DND-41 (cell line): Measurements from ENCODE around the gene TCF7L1.

Experiments used
- ATAC-seq: fragments of 200-7000 bp; cut with Tn5 transposase; 3 replicates; pipeline ENCODE4 v1.9.1; 2021; ENCODE audit warnings: low read depth; ENCODE audit not compliant: insufficient read depth
- DNase-seq: peaks from one replicate; pipeline ENCODE4 v3.0.0-alpha.2; 2020
- H2AFZ ChIP-seq: 2 replicates; pipeline ENCODE4 v1.6.0; 2012; ENCODE audit warnings: low read depth, low read length
- H3K27ac ChIP-seq: 2 replicates; pipeline ENCODE4 v1.5.1; 2012; ENCODE audit warnings: low read length, inconsistent platforms
- H3K27me3 ChIP-seq: fragments of 200-600 bp; sonication (generic); 2 replicates; pipeline ENCODE4 v1.6.0; 2012; ENCODE audit warnings: low read length, mild to moderate bottlenecking, inconsistent platforms; ENCODE audit not compliant: insufficient read depth, poor library complexity
- H3K36me3 ChIP-seq: 2 replicates; pipeline ENCODE4 v1.5.1; 2012; ENCODE audit warnings: low read length, inconsistent platforms; ENCODE audit not compliant: insufficient read depth
- H3K4me1 ChIP-seq: 2 replicates; pipeline ENCODE4 v1.5.1; 2012; ENCODE audit warnings: mild to moderate bottlenecking, low read length; ENCODE audit not compliant: insufficient read depth
- H3K4me2 ChIP-seq: 2 replicates; pipeline ENCODE4 v1.6.0; 2012; ENCODE audit warnings: mild to moderate bottlenecking, moderate library complexity, low read length, inconsistent platforms; ENCODE audit not compliant: insufficient read depth
- H3K4me3 ChIP-seq, 2 experiments: fragments of 200-600 bp in 1 of 2; shearing (Covaris generic) in 1 of 2; 2 replicates each; pipeline ENCODE4 v1.5.1; 2012 to 2016; ENCODE audit warnings: inconsistent platforms in 2 of 2, low read length in 2 of 2, mild to moderate bottlenecking in 2 of 2, low read depth in 1 of 2, moderate library complexity in 1 of 2
- H3K79me2 ChIP-seq: 2 replicates; pipeline ENCODE4 v1.6.0; 2012; ENCODE audit warnings: low read length, inconsistent platforms; ENCODE audit not compliant: insufficient read depth
- H3K9ac ChIP-seq: 2 replicates; pipeline ENCODE4 v1.6.0; 2012; ENCODE audit warnings: low read depth, mild to moderate bottlenecking, inconsistent platforms, low read length, moderate library complexity
- H3K9me3 ChIP-seq: 2 replicates; pipeline ENCODE4 v1.5.1; 2012; ENCODE audit warnings: low read length, moderate library complexity, mild to moderate bottlenecking, inconsistent platforms; ENCODE audit not compliant: insufficient read depth, severe bottlenecking
- H4K20me1 ChIP-seq: 2 replicates; pipeline ENCODE4 v1.6.0; 2012; ENCODE audit warnings: low read length; ENCODE audit not compliant: insufficient read depth
- EZH2 ChIP-seq: IDR thresholded peaks from 3 replicates; pipeline ENCODE4 v1.6.1; 2012; ENCODE audit warnings: borderline replicate concordance, low read depth, mild to moderate bottlenecking, moderate library complexity, low read length, inconsistent platforms; ENCODE audit not compliant: severe bottlenecking
- TF ChIP-seq, protein P1 (sequence below): IDR thresholded peaks from 2 replicates; pipeline ENCODE4 v1.5.1; 2012; ENCODE audit warnings: borderline replicate concordance, low read length, moderate library complexity, mild to moderate bottlenecking; ENCODE audit not compliant: poor library complexity, severe bottlenecking; ENCODE audit errors: extremely low read depth

TCF7L1 gene

DNA sequence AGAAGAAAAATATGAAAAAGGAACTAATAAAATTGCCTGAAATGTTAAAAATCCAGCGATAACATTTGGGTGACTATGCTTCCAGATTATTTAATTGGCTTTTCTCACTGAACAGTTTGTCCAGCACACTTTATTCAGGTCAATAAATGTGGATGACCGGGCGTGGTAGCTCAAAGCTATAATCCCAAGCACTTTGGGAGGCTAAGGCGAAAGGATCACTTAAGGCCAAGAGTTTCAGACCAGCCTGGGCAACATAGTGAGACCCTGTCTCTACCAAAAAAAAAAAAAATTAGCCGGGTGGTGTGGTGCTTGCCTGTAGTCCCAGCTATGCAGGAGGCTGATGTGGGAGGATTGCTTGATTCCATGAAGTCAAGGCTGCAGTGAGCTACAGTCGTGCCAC is 139.2 kb downstream of the TCF7L1 start:
- H3K36me3 ChIP-seq = no peaks in the 10 kb centered on the region
- no peak for ATAC-seq
- no peak overlapping the region for H3K4me2 ChIP-seq
- TF ChIP-seq, protein P1, sequence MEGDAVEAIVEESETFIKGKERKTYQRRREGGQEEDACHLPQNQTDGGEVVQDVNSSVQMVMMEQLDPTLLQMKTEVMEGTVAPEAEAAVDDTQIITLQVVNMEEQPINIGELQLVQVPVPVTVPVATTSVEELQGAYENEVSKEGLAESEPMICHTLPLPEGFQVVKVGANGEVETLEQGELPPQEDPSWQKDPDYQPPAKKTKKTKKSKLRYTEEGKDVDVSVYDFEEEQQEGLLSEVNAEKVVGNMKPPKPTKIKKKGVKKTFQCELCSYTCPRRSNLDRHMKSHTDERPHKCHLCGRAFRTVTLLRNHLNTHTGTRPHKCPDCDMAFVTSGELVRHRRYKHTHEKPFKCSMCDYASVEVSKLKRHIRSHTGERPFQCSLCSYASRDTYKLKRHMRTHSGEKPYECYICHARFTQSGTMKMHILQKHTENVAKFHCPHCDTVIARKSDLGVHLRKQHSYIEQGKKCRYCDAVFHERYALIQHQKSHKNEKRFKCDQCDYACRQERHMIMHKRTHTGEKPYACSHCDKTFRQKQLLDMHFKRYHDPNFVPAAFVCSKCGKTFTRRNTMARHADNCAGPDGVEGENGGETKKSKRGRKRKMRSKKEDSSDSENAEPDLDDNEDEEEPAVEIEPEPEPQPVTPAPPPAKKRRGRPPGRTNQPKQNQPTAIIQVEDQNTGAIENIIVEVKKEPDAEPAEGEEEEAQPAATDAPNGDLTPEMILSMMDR = no peak
- no peak for TF ChIP-seq EZH2
- H3K27me3 ChIP-seq = peaks cover 36% of the 10 kb centered on the region
- H4K20me1 ChIP-seq = no peaks in the 10 kb centered on the region
- no peaks in the 10 kb centered on the region for H3K4me1 ChIP-seq
- H3K9ac ChIP-seq = no peak overlapping the region
- no peak for DNase-seq
- no peak overlapping the region for H3K27ac ChIP-seq
- H3K9me3 ChIP-seq = no peaks in the 10 kb centered on the region
- no peaks in the 10 kb centered on the region for H3K79me2 ChIP-seq
- no peak overlapping the region for H3K4me3 ChIP-seq
- no peak overlapping the region for H2AFZ ChIP-seq

DNA sequence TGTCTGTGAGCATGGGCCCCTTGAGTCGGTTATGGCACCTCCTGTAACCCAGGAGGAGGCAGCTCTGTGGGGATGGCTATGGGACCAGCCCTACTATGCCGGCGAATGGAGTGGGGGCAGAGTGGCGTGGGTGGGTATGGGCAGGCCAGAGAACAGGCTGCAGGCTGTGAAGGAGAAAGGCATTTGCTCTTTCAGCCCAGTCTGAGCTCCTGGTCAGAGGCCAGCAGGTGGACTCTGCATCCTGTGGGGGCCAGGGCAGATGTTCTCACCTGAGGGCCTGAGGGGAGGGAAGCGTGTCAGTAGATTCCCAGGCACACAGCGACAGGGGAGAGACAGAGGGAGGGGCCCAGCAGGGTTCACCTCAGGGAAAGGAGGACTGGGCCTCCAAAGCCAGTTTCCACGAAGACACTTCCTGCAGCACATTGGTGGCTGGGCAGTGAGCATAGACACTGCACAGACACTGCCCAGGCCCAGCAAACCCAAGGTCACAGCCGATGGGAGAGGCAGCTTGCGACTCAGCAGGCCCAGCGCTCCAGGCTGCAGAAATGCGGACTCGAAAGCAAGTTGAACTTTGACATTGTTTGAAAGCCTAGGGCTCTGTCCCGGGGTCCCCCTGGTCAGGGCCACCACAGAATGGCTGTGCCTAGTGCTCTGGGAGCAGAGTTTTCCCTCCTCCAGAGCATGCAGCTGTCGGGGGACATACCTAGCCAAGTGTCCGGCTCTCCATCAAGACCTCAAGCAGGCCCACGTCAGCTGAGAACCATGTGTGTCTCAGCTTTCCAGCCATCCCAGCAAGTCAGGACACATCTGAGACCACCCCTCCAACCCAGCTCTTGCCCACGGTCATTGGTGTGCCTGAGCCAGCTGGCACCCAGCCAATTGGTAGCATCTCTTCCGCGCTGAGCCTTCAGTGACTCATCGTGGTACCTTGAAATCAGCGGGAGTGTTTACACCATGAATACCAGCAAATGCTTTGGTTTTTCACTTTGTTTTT is 140.8 kb downstream of the TCF7L1 start:
- Histone ChIP-seq H3K4me3 (no peak overlapping the region), H4K20me1 (no peaks in the 10 kb centered on the region), H3K9me3 (no peaks in the 10 kb centered on the region), H3K27ac (no peak overlapping the region), H3K4me1 (no peaks in the 10 kb centered on the region), H3K36me3 (no peaks in the 10 kb centered on the region), H3K4me2 (no peak overlapping the region), H3K9ac (no peak overlapping the region), H2AFZ (no peak overlapping the region), H3K27me3 (peaks cover 39% of the 10 kb centered on the region), H3K79me2 (no peaks in the 10 kb centered on the region)
- ATAC-seq = no peak
- TF ChIP-seq, protein P1 = no peak
- TF ChIP-seq EZH2 = no peak
- no peak for DNase-seq

DNA sequence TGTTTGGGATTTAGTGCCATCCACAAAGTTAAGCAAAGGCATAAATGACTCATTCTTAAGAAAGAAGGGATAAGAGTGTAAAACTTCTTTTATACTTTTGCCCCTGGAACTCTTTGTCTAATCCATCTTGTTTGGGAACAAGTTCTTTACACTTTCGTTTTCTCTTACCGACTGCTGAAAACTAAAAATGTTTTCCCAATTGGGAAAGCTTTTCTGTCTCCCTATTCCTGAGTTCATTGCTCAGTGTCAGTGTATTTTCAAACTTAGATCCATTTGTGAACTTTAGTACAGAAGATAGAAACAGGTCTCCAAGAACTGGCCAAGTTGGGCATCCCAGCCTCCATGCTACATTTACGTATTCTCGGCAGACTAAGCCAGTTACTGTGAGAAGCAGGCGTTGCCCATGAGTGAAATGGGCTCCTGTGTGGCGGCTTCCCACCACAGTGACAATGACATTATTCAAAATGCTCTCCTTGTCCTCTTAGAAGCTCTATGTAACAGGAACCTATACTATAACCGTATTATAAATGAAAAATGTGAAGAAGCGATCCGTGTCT is 142.9 kb downstream of the TCF7L1 start:
- Histone ChIP-seq H3K9ac (no peak overlapping the region), H3K4me1 (no peaks in the 10 kb centered on the region), H3K27ac (no peak overlapping the region), H2AFZ (no peak overlapping the region), H4K20me1 (no peaks in the 10 kb centered on the region), H3K9me3 (no peaks in the 10 kb centered on the region), H3K27me3 (peaks cover 47% of the 10 kb centered on the region), H3K36me3 (no peaks in the 10 kb centered on the region), H3K4me2 (no peak overlapping the region), H3K79me2 (no peaks in the 10 kb centered on the region), H3K4me3 (no peak overlapping the region)
- no peak for DNase-seq
- no peak for TF ChIP-seq EZH2
- ATAC-seq = no peak

DNA sequence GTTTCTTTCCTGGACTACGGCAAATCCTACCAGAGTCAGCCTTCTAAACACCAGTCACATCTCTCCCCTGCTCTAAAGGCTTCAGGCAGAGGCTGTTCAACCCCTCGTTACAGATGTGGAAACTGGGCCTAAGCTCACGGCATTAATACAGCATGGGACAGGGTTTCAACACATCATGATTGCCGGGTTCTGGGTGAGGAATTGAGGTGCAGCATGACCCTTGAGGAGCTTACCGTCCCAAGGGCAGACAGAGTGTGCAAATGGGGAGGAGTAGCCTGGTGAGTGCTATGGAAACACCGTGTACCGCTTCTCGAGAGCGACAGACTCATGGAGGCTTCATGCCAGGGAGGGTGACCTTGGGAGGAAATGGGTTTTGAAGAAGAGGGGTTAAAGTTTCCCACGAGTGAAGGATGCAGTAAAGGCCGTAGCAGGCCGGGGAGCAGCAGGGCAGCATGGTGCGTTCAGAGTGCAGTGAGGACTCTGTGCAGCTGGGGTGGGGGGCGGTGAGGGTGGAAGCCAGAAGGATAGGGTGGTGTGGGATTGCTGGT is 143.5 kb downstream of the TCF7L1 start:
- no peaks in the 10 kb centered on the region for H3K36me3 ChIP-seq
- no peaks in the 10 kb centered on the region for H3K79me2 ChIP-seq
- H2AFZ ChIP-seq = no peak overlapping the region
- TF ChIP-seq, protein P1 = no peak
- no peak for TF ChIP-seq EZH2
- no peak overlapping the region for H3K4me3 ChIP-seq
- no peak overlapping the region for H3K9ac ChIP-seq
- no peaks in the 10 kb centered on the region for H3K4me1 ChIP-seq
- peaks cover 45% of the 10 kb centered on the region for H3K27me3 ChIP-seq
- no peak for ATAC-seq
- H3K27ac ChIP-seq = no peak overlapping the region
- H3K9me3 ChIP-seq = no peaks in the 10 kb centered on the region
- H4K20me1 ChIP-seq = no peaks in the 10 kb centered on the region
- H3K4me2 ChIP-seq = no peak overlapping the region
- no peak for DNase-seq
